HepG2 (cell line): Measurements from ENCODE around the gene IDUA. TPM values are rescaled to one million over a fixed set of nuclear protein-coding genes. Genes with fewer than 3 reads are reported as not detected.
A peak's percentile ranks its signal among the peaks of the same experiment; 100 is the strongest.

Experiments
- BRD4 ChIP-seq: sonication (generic); formaldehyde crosslinking; IDR thresholded peaks from 2 replicates; pipeline ENCODE4 v1.4.0; 2020; ENCODE audit warnings: missing genetic modification reagents
- ESRRA ChIP-seq: sonication (generic); formaldehyde crosslinking; IDR thresholded peaks from 2 replicates; pipeline ENCODE4 v1.5.1; 2020; ENCODE audit warnings: mild to moderate bottlenecking, low read depth, missing genetic modification reagents
- FOXO1 ChIP-seq: sonication (generic); formaldehyde crosslinking; IDR thresholded peaks from 2 replicates; pipeline ENCODE4 v1.4.0; 2020; ENCODE audit warnings: missing genetic modification reagents
- GLI4 ChIP-seq: sonication (generic); formaldehyde crosslinking; IDR thresholded peaks from 2 replicates; pipeline ENCODE4 v1.5.1; 2020; ENCODE audit warnings: missing genetic modification reagents, mild to moderate bottlenecking, moderate library complexity, borderline replicate concordance
- HES4 ChIP-seq: sonication (generic); formaldehyde crosslinking; IDR thresholded peaks from 2 replicates; pipeline ENCODE4 v1.9.0; 2021; ENCODE audit warnings: mild to moderate bottlenecking, missing genetic modification reagents, borderline replicate concordance
- HNF4G ChIP-seq, 2 experiments: sonication (generic) in 1 of 2; formaldehyde crosslinking in 1 of 2; IDR thresholded peaks; 2 replicates each; pipeline versions ENCODE4 v1.4.0 to v1.6.1; 2011 to 2020; ENCODE audit warnings: borderline replicate concordance in 2 of 2, low read depth in 2 of 2, mild to moderate bottlenecking in 2 of 2, low read length in 1 of 2, missing genetic modification reagents in 1 of 2, moderate library complexity in 1 of 2
- IRF2 ChIP-seq: IDR thresholded peaks from 2 replicates; pipeline ENCODE4 v1.6.1; 2018; ENCODE audit warnings: missing genetic modification reagents, missing compliant biosample characterization
- IRX3 ChIP-seq: sonication (generic); formaldehyde crosslinking; IDR thresholded peaks from 2 replicates; pipeline ENCODE4 v1.8.1; 2023; ENCODE audit warnings: mild to moderate bottlenecking, low read depth, missing genetic modification reagents, borderline replicate concordance
- KDM2A ChIP-seq: sonication (generic); formaldehyde crosslinking; IDR thresholded peaks from 2 replicates; pipeline ENCODE4 v1.4.0; 2020; ENCODE audit warnings: low read depth, missing genetic modification reagents, borderline replicate concordance
- KLF16 ChIP-seq, 2 experiments: sonication (generic) in 1 of 2; formaldehyde crosslinking in 1 of 2; IDR thresholded peaks; 2 replicates each; pipeline versions ENCODE4 v1.6.1 to v1.8.0; 2016 to 2023; ENCODE audit warnings: missing genetic modification reagents in 2 of 2, missing compliant biosample characterization in 1 of 2
- LCORL ChIP-seq, 2 experiments: fragments of 450-650 bp in 1 of 2; sonication (generic) in 1 of 2; formaldehyde crosslinking in 1 of 2; IDR thresholded peaks; 2 replicates each; pipeline versions ENCODE4 v1.5.0 to v1.6.1; 2017 to 2020; ENCODE audit warnings: antibody characterized with exemption in 1 of 2, missing genetic modification reagents in 1 of 2
- RFXAP ChIP-seq: sonication (generic); formaldehyde crosslinking; IDR thresholded peaks from 2 replicates; pipeline ENCODE4 v1.4.0; 2020; ENCODE audit warnings: missing genetic modification reagents, borderline replicate concordance
- SNAPC2 ChIP-seq: sonication (generic); formaldehyde crosslinking; IDR thresholded peaks from 2 replicates; pipeline ENCODE4 v1.8.1; 2022; ENCODE audit warnings: mild to moderate bottlenecking, missing genetic modification reagents
- ZNF160 ChIP-seq: sonication (generic); formaldehyde crosslinking; IDR thresholded peaks from 2 replicates; pipeline ENCODE4 v1.8.0; 2022; ENCODE audit warnings: mild to moderate bottlenecking, inconsistent platforms, missing genetic modification reagents
- ZNF737 ChIP-seq: sonication (generic); formaldehyde crosslinking; IDR thresholded peaks from 2 replicates; pipeline ENCODE4 v1.5.0; 2020; ENCODE audit warnings: missing genetic modification reagents, mild to moderate bottlenecking, borderline replicate concordance
- polyA plus RNA-seq, 8 experiments: library from polyadenylated mRNA; depleted of rRNA in 3 of 8; stranded (reverse) in 7 of 8; unstranded in 1 of 8; fragments of >200 nt; fragmentation: Illumina TruSeq in 4 of 8; extraction: Trizol in 4 of 8; gene quantifications; 2 replicates each; pipeline versions ENCODE4 v1.2.1 to v1.2.3, GENCODE V29; 2011 to 2016; ENCODE audit warnings: low read depth in 4 of 8, missing spikeins in 1 of 8, mixed read lengths in 1 of 8; ENCODE audit not compliant: insufficient read depth in 1 of 8
- total RNA-seq, 5 experiments: library from RNA; depleted of rRNA; stranded (reverse); fragments of >200 nt; fragmentation: Illumina TruSeq; extraction: Trizol; gene quantifications; 2 replicates each; pipeline ENCODE4 v1.2.3, GENCODE V29; 2016; ENCODE audit warnings: low read depth in 1 of 5
- TF ChIP-seq, protein P1 (sequence below), 2 experiments: sonication (generic) in 1 of 2; formaldehyde crosslinking in 1 of 2; IDR thresholded peaks; 2 replicates each; pipeline versions ENCODE4 v1.4.0 to v1.6.1; 2016 to 2020; ENCODE audit warnings: borderline replicate concordance in 1 of 2, low read depth in 1 of 2, mild to moderate bottlenecking in 1 of 2, missing genetic modification reagents in 1 of 2
- TF ChIP-seq, protein P2 (sequence below): IDR thresholded peaks from 2 replicates; pipeline ENCODE4 v1.6.1; 2016
- TF ChIP-seq, protein P3 (sequence below): sonication (generic); formaldehyde crosslinking; IDR thresholded peaks from 2 replicates; pipeline ENCODE4 v1.5.0; 2020; ENCODE audit warnings: missing genetic modification reagents, mild to moderate bottlenecking, borderline replicate concordance
- TF ChIP-seq, protein P4 (sequence below): sonication (generic); formaldehyde crosslinking; IDR thresholded peaks from 2 replicates; pipeline ENCODE4 v1.4.0; 2020; ENCODE audit warnings: missing genetic modification reagents; ENCODE audit errors: not compliant biosample characterization
- TF ChIP-seq, protein P5 (sequence below): sonication (generic); formaldehyde crosslinking; IDR thresholded peaks from 2 replicates; pipeline ENCODE4 v1.8.0; 2022; ENCODE audit warnings: mild to moderate bottlenecking, missing genetic modification reagents; ENCODE audit not compliant: insufficient replicate concordance

IDUA gene
- total and polyA plus RNA-seq, 2 of the 13 experiments (the other 11 are each of a cell fraction or from before 2014, with no cell fraction given), result 0.77 to 1.0 TPM

DNA sequence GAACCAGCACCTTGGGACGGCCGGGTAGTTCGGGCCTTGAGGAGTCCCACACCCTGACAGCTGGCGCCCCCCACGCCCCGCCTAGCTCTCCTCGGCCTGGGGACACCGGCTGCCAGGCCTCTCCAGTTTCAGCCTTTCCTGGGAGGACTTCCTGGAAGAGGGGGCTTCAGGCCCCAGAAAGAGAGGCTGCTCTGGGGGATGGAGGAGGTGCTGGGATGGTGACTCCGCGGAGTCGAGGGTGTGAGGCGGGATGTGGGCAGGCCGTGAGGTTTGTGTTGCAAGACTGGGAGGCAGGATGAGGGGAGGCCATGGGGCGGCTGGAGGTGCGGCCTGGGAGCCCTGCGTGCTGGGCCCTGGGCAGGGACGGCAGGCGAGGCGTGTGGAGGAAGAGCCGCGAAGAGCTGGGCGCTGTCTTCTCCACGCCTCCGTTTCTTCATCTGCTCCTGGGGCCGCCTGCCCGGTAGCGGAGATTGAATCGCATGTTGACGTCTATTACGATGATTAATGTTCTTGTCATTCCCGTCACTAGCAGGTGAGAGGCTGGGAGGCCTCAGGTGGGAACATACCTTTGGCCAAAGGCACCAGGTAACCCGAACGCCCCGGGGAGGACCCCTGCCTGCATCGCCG is 23.7 kb downstream of the IDUA start (continued):
- TF ChIP-seq, protein P1, sequence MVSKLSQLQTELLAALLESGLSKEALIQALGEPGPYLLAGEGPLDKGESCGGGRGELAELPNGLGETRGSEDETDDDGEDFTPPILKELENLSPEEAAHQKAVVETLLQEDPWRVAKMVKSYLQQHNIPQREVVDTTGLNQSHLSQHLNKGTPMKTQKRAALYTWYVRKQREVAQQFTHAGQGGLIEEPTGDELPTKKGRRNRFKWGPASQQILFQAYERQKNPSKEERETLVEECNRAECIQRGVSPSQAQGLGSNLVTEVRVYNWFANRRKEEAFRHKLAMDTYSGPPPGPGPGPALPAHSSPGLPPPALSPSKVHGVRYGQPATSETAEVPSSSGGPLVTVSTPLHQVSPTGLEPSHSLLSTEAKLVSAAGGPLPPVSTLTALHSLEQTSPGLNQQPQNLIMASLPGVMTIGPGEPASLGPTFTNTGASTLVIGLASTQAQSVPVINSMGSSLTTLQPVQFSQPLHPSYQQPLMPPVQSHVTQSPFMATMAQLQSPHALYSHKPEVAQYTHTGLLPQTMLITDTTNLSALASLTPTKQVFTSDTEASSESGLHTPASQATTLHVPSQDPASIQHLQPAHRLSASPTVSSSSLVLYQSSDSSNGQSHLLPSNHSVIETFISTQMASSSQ (IDR thresholded peaks at IDR 0.05; ENCODE audit: low read depth), result no peak
- TF ChIP-seq, protein P1 (CRISPR knock-in tag; IDR thresholded peaks at IDR 0.05; ENCODE audit: borderline replicate concordance), result no peak
- TF ChIP-seq KLF16 (CRISPR knock-in tag; IDR thresholded peaks at IDR 0.05), result no peak
- TF ChIP-seq, protein P2, sequence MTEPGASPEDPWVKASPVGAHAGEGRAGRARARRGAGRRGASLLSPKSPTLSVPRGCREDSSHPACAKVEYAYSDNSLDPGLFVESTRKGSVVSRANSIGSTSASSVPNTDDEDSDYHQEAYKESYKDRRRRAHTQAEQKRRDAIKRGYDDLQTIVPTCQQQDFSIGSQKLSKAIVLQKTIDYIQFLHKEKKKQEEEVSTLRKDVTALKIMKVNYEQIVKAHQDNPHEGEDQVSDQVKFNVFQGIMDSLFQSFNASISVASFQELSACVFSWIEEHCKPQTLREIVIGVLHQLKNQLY, result no peak
- TF ChIP-seq, protein P3, sequence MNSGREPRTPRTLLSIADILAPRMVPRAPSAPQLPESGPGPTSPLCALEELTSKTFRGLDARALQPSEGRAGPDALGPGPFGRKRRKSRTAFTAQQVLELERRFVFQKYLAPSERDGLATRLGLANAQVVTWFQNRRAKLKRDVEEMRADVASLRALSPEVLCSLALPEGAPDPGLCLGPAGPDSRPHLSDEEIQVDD (CRISPR knock-in tag), result no peak
- TF ChIP-seq HES4, result peak; percentile 48; the same call in 1 of the 2 replicates
- no peak for TF ChIP-seq IRF2 (CRISPR knock-in tag)
- TF ChIP-seq, protein P4, sequence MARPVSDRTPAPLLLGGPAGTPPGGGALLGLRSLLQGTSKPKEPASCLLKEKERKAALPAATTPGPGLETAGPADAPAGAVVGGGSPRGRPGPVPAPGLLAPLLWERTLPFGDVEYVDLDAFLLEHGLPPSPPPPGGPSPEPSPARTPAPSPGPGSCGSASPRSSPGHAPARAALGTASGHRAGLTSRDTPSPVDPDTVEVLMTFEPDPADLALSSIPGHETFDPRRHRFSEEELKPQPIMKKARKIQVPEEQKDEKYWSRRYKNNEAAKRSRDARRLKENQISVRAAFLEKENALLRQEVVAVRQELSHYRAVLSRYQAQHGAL, result no peak
- TF ChIP-seq HNF4G (IDR thresholded peaks at IDR 0.05; ENCODE audit: borderline replicate concordance, low read depth, low read length), result no peak
- no peak for TF ChIP-seq HNF4G (CRISPR knock-in tag; IDR thresholded peaks at IDR 0.05; ENCODE audit: borderline replicate concordance, low read depth)
- TF ChIP-seq ZNF160, result 0 out of 2 replicates have a peak, but pooled peaks have one; percentile 16
- no peak for TF ChIP-seq SNAPC2 (CRISPR knock-in tag)
- TF ChIP-seq BRD4 (CRISPR knock-in tag), result 0 out of 2 replicates have a peak, but pooled peaks have one; percentile 26
- no peak for TF ChIP-seq ZNF737 (CRISPR knock-in tag)
- TF ChIP-seq LCORL (IDR thresholded peaks at IDR 0.05), result no peak
- TF ChIP-seq LCORL (CRISPR knock-in tag; IDR thresholded peaks at IDR 0.05), result no peak
- no peak for TF ChIP-seq FOXO1 (CRISPR knock-in tag)
- no peak for TF ChIP-seq GLI4 (CRISPR knock-in tag)
- TF ChIP-seq ESRRA, result no peak
- TF ChIP-seq IRX3 (CRISPR knock-in tag), result no peak
- TF ChIP-seq KDM2A, result no peak
- TF ChIP-seq, protein P5, sequence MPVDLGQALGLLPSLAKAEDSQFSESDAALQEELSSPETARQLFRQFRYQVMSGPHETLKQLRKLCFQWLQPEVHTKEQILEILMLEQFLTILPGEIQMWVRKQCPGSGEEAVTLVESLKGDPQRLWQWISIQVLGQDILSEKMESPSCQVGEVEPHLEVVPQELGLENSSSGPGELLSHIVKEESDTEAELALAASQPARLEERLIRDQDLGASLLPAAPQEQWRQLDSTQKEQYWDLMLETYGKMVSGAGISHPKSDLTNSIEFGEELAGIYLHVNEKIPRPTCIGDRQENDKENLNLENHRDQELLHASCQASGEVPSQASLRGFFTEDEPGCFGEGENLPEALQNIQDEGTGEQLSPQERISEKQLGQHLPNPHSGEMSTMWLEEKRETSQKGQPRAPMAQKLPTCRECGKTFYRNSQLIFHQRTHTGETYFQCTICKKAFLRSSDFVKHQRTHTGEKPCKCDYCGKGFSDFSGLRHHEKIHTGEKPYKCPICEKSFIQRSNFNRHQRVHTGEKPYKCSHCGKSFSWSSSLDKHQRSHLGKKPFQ (CRISPR knock-in tag), result peak; percentile 19
- TF ChIP-seq RFXAP (CRISPR knock-in tag), result 0 out of 2 replicates have a peak, but pooled peaks have one; percentile 45
